Fibroblast of villous mesenchyme (primary cell): ENCODE data around the gene MFAP3. TPM values are rescaled to one million over a fixed set of nuclear protein-coding genes. Genes with fewer than 3 reads are reported as not detected.

Experiments used
- DNase-seq: peaks from one replicate; pipeline ENCODE4 v3.0.0-alpha.2; 2010; ENCODE audit warnings: low read depth
- H3K4me3 ChIP-seq: 2 replicates; pipeline ENCODE4 v1.5.1; 2011; ENCODE audit warnings: low read depth, mild to moderate bottlenecking, low read length
- total RNA-seq: library from RNA; depleted of rRNA; stranded (reverse); fragments of >200 nt; gene quantifications from 2 replicates; pipeline ENCODE4 v1.2.3, GENCODE V29; 2012
- TF ChIP-seq, protein P1 (sequence below): IDR thresholded peaks from 2 replicates; pipeline ENCODE4 v1.5.1; 2012; ENCODE audit warnings: low read depth, mild to moderate bottlenecking, low read length; ENCODE audit not compliant: insufficient read depth

The MFAP3 gene
- total RNA-seq, 1 donor, result 113 TPM

DNA sequence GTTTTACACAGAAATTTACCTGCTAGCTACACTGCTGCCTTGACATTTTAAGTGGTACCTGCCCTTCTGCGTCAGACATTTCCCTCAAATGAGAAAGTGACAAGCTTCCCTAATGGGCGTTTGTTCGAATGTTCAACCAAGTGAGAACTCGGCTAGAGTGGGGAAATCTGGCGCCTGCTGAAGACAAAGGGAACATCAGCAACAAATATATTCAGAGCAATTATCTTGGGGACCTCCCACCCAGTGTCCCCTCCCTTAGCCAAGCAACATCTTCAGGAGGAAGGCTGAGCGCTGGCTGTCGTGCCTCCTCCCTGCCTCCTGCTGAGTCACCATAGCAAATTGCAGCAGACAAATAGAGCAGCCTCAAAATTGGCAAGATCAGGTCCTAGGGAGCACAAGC, 57.1 kb downstream of the MFAP3 start:
- H3K4me3 ChIP-seq, result no peak overlapping the region
- no peak for DNase-seq
- TF ChIP-seq, protein P1, sequence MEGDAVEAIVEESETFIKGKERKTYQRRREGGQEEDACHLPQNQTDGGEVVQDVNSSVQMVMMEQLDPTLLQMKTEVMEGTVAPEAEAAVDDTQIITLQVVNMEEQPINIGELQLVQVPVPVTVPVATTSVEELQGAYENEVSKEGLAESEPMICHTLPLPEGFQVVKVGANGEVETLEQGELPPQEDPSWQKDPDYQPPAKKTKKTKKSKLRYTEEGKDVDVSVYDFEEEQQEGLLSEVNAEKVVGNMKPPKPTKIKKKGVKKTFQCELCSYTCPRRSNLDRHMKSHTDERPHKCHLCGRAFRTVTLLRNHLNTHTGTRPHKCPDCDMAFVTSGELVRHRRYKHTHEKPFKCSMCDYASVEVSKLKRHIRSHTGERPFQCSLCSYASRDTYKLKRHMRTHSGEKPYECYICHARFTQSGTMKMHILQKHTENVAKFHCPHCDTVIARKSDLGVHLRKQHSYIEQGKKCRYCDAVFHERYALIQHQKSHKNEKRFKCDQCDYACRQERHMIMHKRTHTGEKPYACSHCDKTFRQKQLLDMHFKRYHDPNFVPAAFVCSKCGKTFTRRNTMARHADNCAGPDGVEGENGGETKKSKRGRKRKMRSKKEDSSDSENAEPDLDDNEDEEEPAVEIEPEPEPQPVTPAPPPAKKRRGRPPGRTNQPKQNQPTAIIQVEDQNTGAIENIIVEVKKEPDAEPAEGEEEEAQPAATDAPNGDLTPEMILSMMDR, result no peak

DNA sequence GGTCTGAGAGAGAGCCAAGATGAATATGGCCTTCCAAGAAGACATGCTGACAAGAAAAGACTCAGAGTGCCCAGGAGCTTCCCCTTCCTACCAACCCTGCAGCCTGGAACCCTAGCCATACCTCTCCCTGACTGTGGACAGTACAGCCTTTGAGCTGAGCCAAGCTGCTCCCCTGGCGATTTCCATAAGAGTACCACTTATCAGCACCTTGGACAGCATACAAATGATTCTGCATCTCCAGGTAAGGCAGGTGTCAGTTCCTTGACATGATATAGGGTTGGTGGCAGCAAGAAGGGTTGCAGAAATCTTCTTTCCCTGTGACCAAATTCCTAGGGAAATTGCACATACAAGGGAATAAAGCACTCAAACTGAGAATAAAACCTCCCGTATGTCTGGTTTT, 58.3 kb downstream of the MFAP3 start:
- H3K4me3 ChIP-seq, result no peak overlapping the region
- DNase-seq, result no peak
- TF ChIP-seq, protein P1, result no peak

DNA sequence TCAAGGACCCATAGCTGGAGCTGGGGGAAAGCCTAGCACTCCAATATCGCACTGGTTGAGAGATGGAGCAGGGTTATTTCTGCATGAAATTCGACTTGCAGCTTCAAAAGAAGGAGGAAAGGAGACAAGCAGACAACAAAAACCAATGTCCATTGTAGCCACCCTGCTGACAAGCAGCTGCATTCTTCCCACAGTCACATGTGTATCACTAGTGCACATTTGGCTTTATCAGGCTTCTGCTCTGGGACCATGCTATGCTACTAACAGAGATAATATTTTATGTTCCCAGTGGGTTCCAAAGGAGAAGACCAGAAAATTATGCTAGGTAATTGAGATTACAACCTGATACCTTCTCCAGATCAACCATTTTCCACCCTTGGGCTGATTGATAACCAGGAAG, 59.7 kb downstream of the MFAP3 start:
- H3K4me3 ChIP-seq, result no peak overlapping the region
- DNase-seq, result no peak
- TF ChIP-seq, protein P1, result no peak

DNA sequence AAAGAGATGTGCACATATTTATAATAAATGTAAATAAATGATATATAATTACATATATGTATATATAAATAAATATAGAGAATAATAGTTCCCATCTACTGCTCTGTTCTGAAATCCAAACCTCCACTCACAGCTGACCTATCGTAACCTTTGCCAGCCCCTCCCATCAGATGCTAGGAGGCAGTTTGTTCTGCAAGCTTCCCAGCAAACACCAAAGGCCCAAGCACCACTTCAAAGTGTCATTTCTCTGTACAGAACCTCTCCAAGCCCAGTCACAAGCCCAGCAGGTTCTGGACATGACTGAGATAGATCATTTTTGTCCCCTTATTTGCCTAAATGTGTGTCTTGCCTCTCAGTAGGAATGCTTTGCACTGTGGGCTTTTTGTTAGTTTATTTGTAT, 62.4 kb downstream of the MFAP3 start:
- H3K4me3 ChIP-seq, result no peak overlapping the region
- DNase-seq, result no peak
- TF ChIP-seq, protein P1, result no peak

DNA sequence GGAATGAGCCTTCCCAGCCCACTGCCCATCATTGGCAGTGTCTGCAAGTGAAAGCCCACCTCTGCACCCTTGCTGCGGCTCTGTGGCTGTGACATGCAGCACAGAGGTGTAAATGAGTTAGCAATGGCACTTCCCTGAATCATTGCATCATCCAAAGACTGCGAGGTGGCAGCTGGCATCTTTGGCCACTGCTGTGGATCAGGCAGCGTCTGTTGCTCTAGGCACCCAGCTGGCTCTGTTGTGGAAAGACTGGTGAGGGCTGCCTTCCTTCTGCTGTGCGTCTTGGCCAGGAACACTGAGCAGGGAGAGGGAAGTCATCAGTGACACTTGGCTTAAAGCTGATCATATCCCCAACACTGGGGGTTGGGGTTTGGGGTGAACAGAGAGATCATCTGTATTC, 64.5 kb downstream of the MFAP3 start:
- TF ChIP-seq, protein P1, result no peak
- DNase-seq, result no peak
- no peak overlapping the region for H3K4me3 ChIP-seq

Other genes starting within 250 kb of the MFAP3 start
- 29.6 and 42.3 TPM in 2 replicates for gene FAM114A2, start 57 bp upstream of the MFAP3 start, total RNA-seq
- gene GALNT10, start 151.8 kb downstream of the MFAP3 start, total RNA-seq, result 40.6 and 57.7 TPM in 2 replicates